ENCODE results near the gene TAF8.

GRCh38 chr6:42047790-42048405, 2.4 kb upstream of the TAF8 start:
- TF ChIP-seq CTCF (IDR thresholded peaks at IDR 0.05; ENCODE audit: low read depth, low read length, poor library complexity, severe bottlenecking) (no peak), EZH2phosphoT487 (IDR thresholded peaks at IDR 0.05; ENCODE audit: borderline replicate concordance, low read length) (no peak)

Data from DOHH2 (cell line).